HepG2 (cell line): ENCODE data around the gene NINL. TPM values are rescaled to one million over a fixed set of nuclear protein-coding genes. Genes with fewer than 3 reads are reported as not detected.
A peak's percentile ranks its signal among the peaks of the same experiment; 100 is the strongest.

Source experiments
- CEBPG ChIP-seq: IDR thresholded peaks from 2 replicates; pipeline ENCODE4 v1.6.1; 2016
- ETV5 ChIP-seq: IDR thresholded peaks from 2 replicates; pipeline ENCODE4 v1.6.1; 2018; ENCODE audit warnings: missing biosample characterization, missing genetic modification reagents, inconsistent platforms, borderline replicate concordance
- FOSL1 ChIP-seq: sonication (generic); formaldehyde crosslinking; IDR thresholded peaks from 2 replicates; pipeline ENCODE4 v1.9.0; 2021; ENCODE audit warnings: missing genetic modification reagents, borderline replicate concordance
- HNF4G ChIP-seq, 2 experiments: sonication (generic) in 1 of 2; formaldehyde crosslinking in 1 of 2; IDR thresholded peaks; 2 replicates each; pipeline versions ENCODE4 v1.4.0 to v1.6.1; 2011 to 2020; ENCODE audit warnings: borderline replicate concordance in 2 of 2, low read depth in 2 of 2, mild to moderate bottlenecking in 2 of 2, low read length in 1 of 2, missing genetic modification reagents in 1 of 2, moderate library complexity in 1 of 2
- HOXA5 ChIP-seq: sonication (generic); formaldehyde crosslinking; IDR thresholded peaks from 2 replicates; pipeline ENCODE4 v1.4.0; 2020; ENCODE audit warnings: missing genetic modification reagents
- PAWR ChIP-seq: sonication (generic); formaldehyde crosslinking; IDR thresholded peaks from 2 replicates; pipeline ENCODE4 v1.4.0; 2020; ENCODE audit warnings: missing genetic modification reagents, mild to moderate bottlenecking, borderline replicate concordance
- RCOR2 ChIP-seq: IDR thresholded peaks from 2 replicates; pipeline ENCODE4 v1.6.1; 2016; ENCODE audit warnings: missing biosample characterization, missing genetic modification reagents
- TOE1 ChIP-seq: sonication (generic); formaldehyde crosslinking; IDR thresholded peaks from 2 replicates; pipeline ENCODE4 v1.4.0; 2020; ENCODE audit warnings: mild to moderate bottlenecking, missing genetic modification reagents
- ZBTB2 ChIP-seq: sonication (generic); formaldehyde crosslinking; IDR thresholded peaks from 2 replicates; pipeline ENCODE4 v1.8.0; 2022; ENCODE audit warnings: low read depth, missing genetic modification reagents
- ZNF138 ChIP-seq: sonication (generic); formaldehyde crosslinking; IDR thresholded peaks from 2 replicates; pipeline ENCODE4 v1.5.0; 2020; ENCODE audit warnings: mild to moderate bottlenecking, low read depth, missing genetic modification reagents
- ZNF180 ChIP-seq: sonication (generic); formaldehyde crosslinking; IDR thresholded peaks from 2 replicates; pipeline ENCODE4 v1.4.0; 2020; ENCODE audit warnings: low read depth, missing genetic modification reagents, borderline replicate concordance
- ZNF232 ChIP-seq: sonication (generic); formaldehyde crosslinking; IDR thresholded peaks from 2 replicates; pipeline ENCODE4 v1.4.0; 2020; ENCODE audit warnings: missing genetic modification reagents, borderline replicate concordance
- ZNF639 ChIP-seq: conservative IDR thresholded peaks from 2 replicates; pipeline ENCODE4 v1.6.1; 2018; ENCODE audit warnings: missing genetic modification reagents
- ZNF749 ChIP-seq: sonication (generic); formaldehyde crosslinking; IDR thresholded peaks from 2 replicates; pipeline ENCODE4 v1.8.0; 2022; ENCODE audit warnings: mild to moderate bottlenecking, missing genetic modification reagents, moderate library complexity, borderline replicate concordance
- polyA plus RNA-seq, 8 experiments: library from polyadenylated mRNA; depleted of rRNA in 3 of 8; stranded (reverse) in 7 of 8; unstranded in 1 of 8; fragments of >200 nt; fragmentation: Illumina TruSeq in 4 of 8; extraction: Trizol in 4 of 8; gene quantifications; 2 replicates each; pipeline versions ENCODE4 v1.2.1 to v1.2.3, GENCODE V29; 2011 to 2016; ENCODE audit warnings: low read depth in 4 of 8, missing spikeins in 1 of 8, mixed read lengths in 1 of 8; ENCODE audit not compliant: insufficient read depth in 1 of 8
- total RNA-seq, 5 experiments: library from RNA; depleted of rRNA; stranded (reverse); fragments of >200 nt; fragmentation: Illumina TruSeq; extraction: Trizol; gene quantifications; 2 replicates each; pipeline ENCODE4 v1.2.3, GENCODE V29; 2016; ENCODE audit warnings: low read depth in 1 of 5
- TF ChIP-seq, protein P1 (sequence below): IDR thresholded peaks from 2 replicates; pipeline ENCODE4 v1.6.1; 2018; ENCODE audit warnings: missing genetic modification reagents
- TF ChIP-seq, protein P2 (sequence below): sonication (generic); formaldehyde crosslinking; IDR thresholded peaks from 2 replicates; pipeline ENCODE4 v1.4.0; 2020; ENCODE audit warnings: missing genetic modification reagents, borderline replicate concordance
- TF ChIP-seq, protein P3 (sequence below): sonication (generic); formaldehyde crosslinking; conservative IDR thresholded peaks from 2 replicates; pipeline ENCODE4 v1.8.1; 2023; ENCODE audit warnings: missing genetic modification reagents
- TF ChIP-seq, protein P4 (sequence below): sonication (generic); formaldehyde crosslinking; IDR thresholded peaks from 2 replicates; pipeline ENCODE4 v1.5.1; 2020; ENCODE audit warnings: missing genetic modification reagents, mild to moderate bottlenecking, borderline replicate concordance

Gene NINL
- total and polyA plus RNA-seq, 2 of the 13 experiments (the other 11 are each of a cell fraction or from before 2014, with no cell fraction given) = 32.3 to 34.3 TPM

DNA sequence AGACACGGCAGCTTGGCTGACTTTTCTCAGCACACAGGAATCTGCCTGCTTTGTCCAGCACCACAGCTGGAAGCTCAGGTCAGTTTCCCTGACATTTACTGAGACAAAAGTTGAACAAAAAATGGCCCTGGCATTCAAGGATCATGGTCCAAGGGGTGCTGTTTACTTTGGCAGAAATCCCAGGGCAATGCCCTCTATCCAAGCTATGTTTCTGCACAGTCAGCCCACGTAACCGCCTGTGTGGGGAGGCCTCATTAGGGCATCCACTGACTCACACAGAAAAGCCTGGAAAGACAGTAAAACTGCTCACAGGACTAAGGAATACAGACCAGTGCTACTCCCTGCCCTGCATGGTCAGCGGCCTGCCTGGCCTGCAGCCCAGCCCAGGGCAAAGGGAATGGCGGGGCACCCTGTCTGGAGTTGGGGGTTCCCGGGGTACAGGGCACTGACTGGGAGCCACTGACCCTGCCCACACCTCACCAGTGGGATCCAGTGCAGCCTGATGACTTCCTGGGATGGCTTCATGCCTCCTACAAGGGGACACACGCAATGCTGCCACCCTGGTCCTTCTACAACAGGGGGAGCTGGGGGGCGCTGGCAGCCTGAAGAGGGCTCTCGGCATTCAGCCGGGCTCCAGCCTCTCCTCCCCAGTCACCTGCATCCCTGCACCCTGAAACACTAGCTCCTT is 77.1 kb downstream of the NINL start (continued):
- TF ChIP-seq, protein P1, sequence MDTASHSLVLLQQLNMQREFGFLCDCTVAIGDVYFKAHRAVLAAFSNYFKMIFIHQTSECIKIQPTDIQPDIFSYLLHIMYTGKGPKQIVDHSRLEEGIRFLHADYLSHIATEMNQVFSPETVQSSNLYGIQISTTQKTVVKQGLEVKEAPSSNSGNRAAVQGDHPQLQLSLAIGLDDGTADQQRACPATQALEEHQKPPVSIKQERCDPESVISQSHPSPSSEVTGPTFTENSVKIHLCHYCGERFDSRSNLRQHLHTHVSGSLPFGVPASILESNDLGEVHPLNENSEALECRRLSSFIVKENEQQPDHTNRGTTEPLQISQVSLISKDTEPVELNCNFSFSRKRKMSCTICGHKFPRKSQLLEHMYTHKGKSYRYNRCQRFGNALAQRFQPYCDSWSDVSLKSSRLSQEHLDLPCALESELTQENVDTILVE (CRISPR knock-in tag) = peak; percentile 97
- TF ChIP-seq, protein P2, sequence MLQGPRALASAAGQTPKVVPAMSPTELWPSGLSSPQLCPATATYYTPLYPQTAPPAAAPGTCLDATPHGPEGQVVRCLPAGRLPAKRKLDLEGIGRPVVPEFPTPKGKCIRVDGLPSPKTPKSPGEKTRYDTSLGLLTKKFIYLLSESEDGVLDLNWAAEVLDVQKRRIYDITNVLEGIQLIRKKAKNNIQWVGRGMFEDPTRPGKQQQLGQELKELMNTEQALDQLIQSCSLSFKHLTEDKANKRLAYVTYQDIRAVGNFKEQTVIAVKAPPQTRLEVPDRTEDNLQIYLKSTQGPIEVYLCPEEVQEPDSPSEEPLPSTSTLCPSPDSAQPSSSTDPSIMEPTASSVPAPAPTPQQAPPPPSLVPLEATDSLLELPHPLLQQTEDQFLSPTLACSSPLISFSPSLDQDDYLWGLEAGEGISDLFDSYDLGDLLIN (CRISPR knock-in tag) = peak; percentile 76
- TF ChIP-seq, protein P3, sequence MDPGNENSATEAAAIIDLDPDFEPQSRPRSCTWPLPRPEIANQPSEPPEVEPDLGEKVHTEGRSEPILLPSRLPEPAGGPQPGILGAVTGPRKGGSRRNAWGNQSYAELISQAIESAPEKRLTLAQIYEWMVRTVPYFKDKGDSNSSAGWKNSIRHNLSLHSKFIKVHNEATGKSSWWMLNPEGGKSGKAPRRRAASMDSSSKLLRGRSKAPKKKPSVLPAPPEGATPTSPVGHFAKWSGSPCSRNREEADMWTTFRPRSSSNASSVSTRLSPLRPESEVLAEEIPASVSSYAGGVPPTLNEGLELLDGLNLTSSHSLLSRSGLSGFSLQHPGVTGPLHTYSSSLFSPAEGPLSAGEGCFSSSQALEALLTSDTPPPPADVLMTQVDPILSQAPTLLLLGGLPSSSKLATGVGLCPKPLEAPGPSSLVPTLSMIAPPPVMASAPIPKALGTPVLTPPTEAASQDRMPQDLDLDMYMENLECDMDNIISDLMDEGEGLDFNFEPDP = peak; percentile 99; the same call in 1 of the 2 replicates
- TF ChIP-seq FOSL1 (CRISPR knock-in tag) = peak; percentile 85; the same call in 1 of the 2 replicates
- no peak for TF ChIP-seq ZNF138 (CRISPR knock-in tag)
- TF ChIP-seq CEBPG (CRISPR knock-in tag) = peak; percentile 79
- TF ChIP-seq ZNF639 = peak; percentile 75; the same call in 1 of the 2 replicates
- TF ChIP-seq HOXA5 = peak; percentile 99
- TF ChIP-seq HNF4G (IDR thresholded peaks at IDR 0.05; ENCODE audit: borderline replicate concordance, low read depth, low read length) = peak; percentile 98
- peak; percentile 99 for TF ChIP-seq HNF4G (CRISPR knock-in tag; IDR thresholded peaks at IDR 0.05; ENCODE audit: borderline replicate concordance, low read depth)
- 0 out of 2 replicates have a peak, but pooled peaks have one; percentile 77 for TF ChIP-seq PAWR (CRISPR knock-in tag)
- TF ChIP-seq TOE1 (CRISPR knock-in tag) = peak; percentile 76; the same call in 1 of the 2 replicates
- peak; percentile 80; the same call in 1 of the 2 replicates for TF ChIP-seq ZNF749 (CRISPR knock-in tag)
- peak; percentile 100 for TF ChIP-seq RCOR2
- TF ChIP-seq ZNF180 (CRISPR knock-in tag) = no peak
- TF ChIP-seq, protein P4, sequence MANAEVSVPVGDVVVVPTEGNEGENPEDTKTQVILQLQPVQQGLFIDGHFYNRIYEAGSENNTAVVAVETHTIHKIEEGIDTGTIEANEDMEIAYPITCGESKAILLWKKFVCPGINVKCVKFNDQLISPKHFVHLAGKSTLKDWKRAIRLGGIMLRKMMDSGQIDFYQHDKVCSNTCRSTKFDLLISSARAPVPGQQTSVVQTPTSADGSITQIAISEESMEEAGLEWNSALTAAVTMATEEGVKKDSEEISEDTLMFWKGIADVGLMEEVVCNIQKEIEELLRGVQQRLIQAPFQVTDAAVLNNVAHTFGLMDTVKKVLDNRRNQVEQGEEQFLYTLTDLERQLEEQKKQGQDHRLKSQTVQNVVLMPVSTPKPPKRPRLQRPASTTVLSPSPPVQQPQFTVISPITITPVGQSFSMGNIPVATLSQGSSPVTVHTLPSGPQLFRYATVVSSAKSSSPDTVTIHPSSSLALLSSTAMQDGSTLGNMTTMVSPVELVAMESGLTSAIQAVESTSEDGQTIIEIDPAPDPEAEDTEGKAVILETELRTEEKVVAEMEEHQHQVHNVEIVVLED (CRISPR knock-in tag) = peak; percentile 68
- peak; percentile 78; the same call in 1 of the 2 replicates for TF ChIP-seq ETV5 (CRISPR knock-in tag)
- TF ChIP-seq ZNF232 (CRISPR knock-in tag) = peak; percentile 98; the same call in 1 of the 2 replicates
- TF ChIP-seq ZBTB2 (CRISPR knock-in tag) = no peak
